HG03097 (cell line): ENCODE measurements around the gene MTG1.

Source experiments
- ATAC-seq: cut with Tn5 transposase; IDR thresholded peaks from one replicate; pipeline ENCODE4 v1.9.1; 2021; ENCODE audit not compliant: unreplicated experiment, low FRiP score

The MTG1 gene

GRCh38 chr10:133444342-133445267 is 50.6 kb downstream of the MTG1 start:
- no peak for ATAC-seq

- ATAC-seq, result no peak
These were observed 51.3 kb downstream of the MTG1 start for GRCh38 chr10:133445268-133445732.

- ATAC-seq, result no peak
These were observed 52.1 kb downstream of the MTG1 start for GRCh38 chr10:133445751-133446708.

GRCh38 chr10:133446979-133447378 is 53.0 kb downstream of the MTG1 start:
- ATAC-seq, result no peak

GRCh38 chr10:133448120-133448519 is 54.2 kb downstream of the MTG1 start:
- ATAC-seq, result no peak

GRCh38 chr10:133451346-133451745 is 57.4 kb downstream of the MTG1 start:
- no peak for ATAC-seq

GRCh38 chr10:133452453-133452852 is 58.5 kb downstream of the MTG1 start:
- ATAC-seq, result no peak

- no peak for ATAC-seq
These were observed 59.7 kb downstream of the MTG1 start, which contains the start of gene SCART1 for GRCh38 chr10:133453516-133454203. Gene SCART1, plus strand, starts transcription at chr10:133453945. Its CDS starts 53 bp downstream, at chr10:133453998.

GRCh38 chr10:133454204-133454893 is 60.4 kb downstream of the MTG1 start:
- ATAC-seq, result no peak

GRCh38 chr10:133455196-133455595 is 61.2 kb downstream of the MTG1 start:
- ATAC-seq, result no peak

GRCh38 chr10:133455611-133456031 is 61.7 kb downstream of the MTG1 start:
- ATAC-seq, result no peak

- ATAC-seq, result no peak
These were observed 62.3 kb downstream of the MTG1 start for GRCh38 chr10:133456041-133456951.

- ATAC-seq, result no peak
These were observed 63.3 kb downstream of the MTG1 start for GRCh38 chr10:133457100-133457841.

- no peak for ATAC-seq
These were observed 64.2 kb downstream of the MTG1 start for GRCh38 chr10:133458021-133458709.

- ATAC-seq, result no peak
These were observed 64.9 kb downstream of the MTG1 start for GRCh38 chr10:133458710-133459453.

GRCh38 chr10:133459454-133460207 is 65.7 kb downstream of the MTG1 start:
- no peak for ATAC-seq
